Neural cell (in vitro differentiated cells): ENCODE results near the gene SPPL3. TPM values are rescaled to one million over a fixed set of nuclear protein-coding genes. Genes with fewer than 3 reads are reported as not detected.

Source experiments
- H2AFZ ChIP-seq: fragments of 200-600, 300-800 bp; sonication (generic), shearing (Covaris generic); 2 replicates; pipeline ENCODE4 v1.6.0; 2014; ENCODE audit warnings: low read depth, mild to moderate bottlenecking, antibody characterized with exemption, low read length, moderate library complexity
- H3F3A ChIP-seq: fragments of 200-600 bp; shearing (Covaris generic); 2 replicates; pipeline ENCODE4 v1.6.1; 2016; ENCODE audit warnings: mild to moderate bottlenecking, moderate library complexity, mixed read lengths, antibody characterized with exemption, low read length; ENCODE audit not compliant: insufficient read depth, poor library complexity, severe bottlenecking
- H3K27ac ChIP-seq: fragments of 200-600, 300-800 bp; sonication (generic), shearing (Covaris generic); 2 replicates; pipeline ENCODE4 v1.5.1; 2014; ENCODE audit warnings: mild to moderate bottlenecking, low read length, moderate library complexity
- H3K27me3 ChIP-seq: fragments of 300-800, 200-600 bp; sonication (generic), shearing (Covaris generic); 2 replicates; pipeline ENCODE4 v1.6.0; 2014; ENCODE audit warnings: mild to moderate bottlenecking, low read depth, low read length, moderate library complexity; ENCODE audit not compliant: insufficient read depth
- H3K36me3 ChIP-seq: fragments of 300-800, 200-600 bp; sonication (generic), shearing (Covaris generic); 2 replicates; pipeline ENCODE4 v1.5.1; 2014; ENCODE audit warnings: mild to moderate bottlenecking, antibody characterized with exemption, low read length, moderate library complexity; ENCODE audit not compliant: insufficient read depth
- H3K4me2 ChIP-seq: fragments of 300-800, 200-600 bp; sonication (generic), shearing (Covaris generic); 2 replicates; pipeline ENCODE4 v1.6.0; 2014; ENCODE audit warnings: mild to moderate bottlenecking, low read length
- H3K4me3 ChIP-seq: fragments of 300-800, 200-600 bp; sonication (generic), shearing (Covaris generic); 2 replicates; pipeline ENCODE4 v1.5.1; 2014; ENCODE audit warnings: mild to moderate bottlenecking, low read length, moderate library complexity
- H3K79me2 ChIP-seq: fragments of 200-600 bp; shearing (Covaris generic); replicated peaks from 2 replicates; pipeline ENCODE4 v1.6.0; 2014; ENCODE audit warnings: mild to moderate bottlenecking, low read length, moderate library complexity; ENCODE audit not compliant: insufficient read depth
- H3K9ac ChIP-seq: fragments of 300-800, 200-600 bp; sonication (generic), shearing (Covaris generic); 2 replicates; pipeline ENCODE4 v1.6.1; 2016; ENCODE audit warnings: mild to moderate bottlenecking, low read length, mixed read lengths
- H3K9me2 ChIP-seq: fragments of 200-600 bp; shearing (Covaris generic); 2 replicates; pipeline ENCODE4 v1.6.1; 2016; ENCODE audit warnings: mild to moderate bottlenecking, low read length, mixed read lengths; ENCODE audit not compliant: insufficient read depth
- H3K9me3 ChIP-seq: fragments of 200-600, 300-800 bp; sonication (generic), shearing (Covaris generic); 2 replicates; pipeline ENCODE4 v1.6.1; 2016; ENCODE audit warnings: mild to moderate bottlenecking, mixed run types, low read length, moderate library complexity, mixed read lengths
- H4K20me1 ChIP-seq: fragments of 200-600 bp; shearing (Covaris generic); 2 replicates; pipeline ENCODE4 v1.6.1; 2016; ENCODE audit warnings: mild to moderate bottlenecking, mixed run types; ENCODE audit not compliant: insufficient read depth
- CTCF ChIP-seq: fragments of 450-650 bp; IDR thresholded peaks from 2 replicates; pipeline ENCODE4 v1.5.1; 2014; ENCODE audit warnings: antibody characterized with exemption, mild to moderate bottlenecking, moderate library complexity; ENCODE audit not compliant: poor library complexity, severe bottlenecking
- EP300 ChIP-seq: fragments of 450-650 bp; conservative IDR thresholded peaks from 2 replicates; pipeline ENCODE4 v1.6.1; 2014; ENCODE audit warnings: antibody characterized with exemption, mild to moderate bottlenecking, moderate library complexity; ENCODE audit not compliant: poor library complexity, severe bottlenecking
- EZH2 ChIP-seq: fragments of 200-600, 300-800 bp; shearing (Covaris generic), sonication (generic); IDR thresholded peaks from 2 replicates; pipeline ENCODE4 v1.6.1; 2014; ENCODE audit warnings: antibody characterized with exemption, low read length, borderline replicate concordance, mild to moderate bottlenecking; ENCODE audit not compliant: insufficient read depth, poor library complexity, severe bottlenecking
- MXI1 ChIP-seq: fragments of 450-650 bp; conservative IDR thresholded peaks from 2 replicates; pipeline ENCODE4 v1.6.1; 2014; ENCODE audit warnings: antibody characterized with exemption, mild to moderate bottlenecking; ENCODE audit not compliant: poor library complexity, severe bottlenecking
- POLR2AphosphoS5 ChIP-seq: IDR thresholded peaks from 2 replicates; pipeline ENCODE4 v1.6.1; 2012
- RAD21 ChIP-seq: fragments of 450-650 bp; conservative IDR thresholded peaks from 2 replicates; pipeline ENCODE4 v1.6.1; 2014; ENCODE audit warnings: antibody characterized with exemption, mild to moderate bottlenecking, moderate library complexity
- REST ChIP-seq: IDR thresholded peaks from 2 replicates; pipeline ENCODE4 v1.6.1; 2012; ENCODE audit warnings: borderline replicate concordance
- SMC3 ChIP-seq: fragments of 450-650 bp; conservative IDR thresholded peaks from 2 replicates; pipeline ENCODE4 v1.6.1; 2014; ENCODE audit warnings: antibody characterized with exemption, mild to moderate bottlenecking, moderate library complexity; ENCODE audit not compliant: poor library complexity
- TAF1 ChIP-seq: IDR thresholded peaks from 2 replicates; pipeline ENCODE4 v1.6.1; 2012; ENCODE audit warnings: low read depth
- polyA plus RNA-seq: library from polyadenylated mRNA; depleted of rRNA; stranded (reverse); fragments of >200 nt; gene quantifications from 2 replicates; pipeline ENCODE4 v1.2.3, GENCODE V29; 2014

SPPL3 gene
- polyA plus RNA-seq, 1 donor from 2014 or later, result 21.3 TPM

- no peak overlapping the region for H3K27ac ChIP-seq
- H3K36me3 ChIP-seq, result no peaks in the 10 kb centered on the region
- no peak overlapping the region for H3K4me2 ChIP-seq
- H3K9ac ChIP-seq, result no peak overlapping the region
- no peaks in the 10 kb centered on the region for H3K9me3 ChIP-seq
- no peaks in the 10 kb centered on the region for H4K20me1 ChIP-seq
- H2AFZ ChIP-seq, result no peak overlapping the region
- H3K79me2 ChIP-seq, result no peaks in the 10 kb centered on the region
- H3K4me3 ChIP-seq, result no peak overlapping the region
- TF ChIP-seq MXI1 (no peak), EP300 (no peak), TAF1 (no peak), SMC3 (no peak), CTCF (no peak), RAD21 (no peak), REST (no peak), EZH2 (no peak), POLR2AphosphoS5 (no peak)
- H3K27me3 ChIP-seq, result no peaks in the 10 kb centered on the region
- no peaks in the 10 kb centered on the region for H3F3A ChIP-seq
- H3K9me2 ChIP-seq, result no peaks in the 10 kb centered on the region
Observed at GRCh38 chr12:120845696-120846095, 58.5 kb downstream of the SPPL3 start.

GRCh38 chr12:120844768-120845449 lies 59.2 kb downstream of the SPPL3 start:
- Histone ChIP-seq H3K4me3 (no peak overlapping the region), H3K9me3 (no peaks in the 10 kb centered on the region), H3F3A (no peaks in the 10 kb centered on the region), H3K27me3 (no peaks in the 10 kb centered on the region), H3K4me2 (no peak overlapping the region), H3K9me2 (no peaks in the 10 kb centered on the region), H4K20me1 (no peaks in the 10 kb centered on the region), H2AFZ (no peak overlapping the region), H3K9ac (no peak overlapping the region), H3K36me3 (no peaks in the 10 kb centered on the region), H3K79me2 (no peaks in the 10 kb centered on the region), H3K27ac (no peak overlapping the region)
- TF ChIP-seq EZH2, result no peak
- TF ChIP-seq REST, result no peak
- no peak for TF ChIP-seq POLR2AphosphoS5
- no peak for TF ChIP-seq CTCF
- TF ChIP-seq EP300, result no peak
- TF ChIP-seq TAF1, result no peak
- no peak for TF ChIP-seq SMC3
- TF ChIP-seq RAD21, result no peak
